Mammary epithelial cell (primary cell): ENCODE results near the gene PI4K2A.

Experiments
- EZH2 ChIP-seq: IDR thresholded peaks from 2 replicates; pipeline ENCODE4 v1.6.1; 2012; ENCODE audit warnings: low read length, inconsistent platforms, borderline replicate concordance
- TF ChIP-seq, protein P1 (sequence below), 2 donors: IDR thresholded peaks in 1 of 2; conservative IDR thresholded peaks in 1 of 2; 2 replicates each; pipeline ENCODE4 v1.5.1; 2011 to 2012; ENCODE audit warnings: inconsistent platforms in 2 of 2, low read length in 2 of 2, mild to moderate bottlenecking in 2 of 2, control low read depth in 1 of 2, low read depth in 1 of 2; ENCODE audit not compliant: insufficient read depth in 1 of 2; ENCODE audit errors: extremely low read depth in 1 of 2

DNA sequence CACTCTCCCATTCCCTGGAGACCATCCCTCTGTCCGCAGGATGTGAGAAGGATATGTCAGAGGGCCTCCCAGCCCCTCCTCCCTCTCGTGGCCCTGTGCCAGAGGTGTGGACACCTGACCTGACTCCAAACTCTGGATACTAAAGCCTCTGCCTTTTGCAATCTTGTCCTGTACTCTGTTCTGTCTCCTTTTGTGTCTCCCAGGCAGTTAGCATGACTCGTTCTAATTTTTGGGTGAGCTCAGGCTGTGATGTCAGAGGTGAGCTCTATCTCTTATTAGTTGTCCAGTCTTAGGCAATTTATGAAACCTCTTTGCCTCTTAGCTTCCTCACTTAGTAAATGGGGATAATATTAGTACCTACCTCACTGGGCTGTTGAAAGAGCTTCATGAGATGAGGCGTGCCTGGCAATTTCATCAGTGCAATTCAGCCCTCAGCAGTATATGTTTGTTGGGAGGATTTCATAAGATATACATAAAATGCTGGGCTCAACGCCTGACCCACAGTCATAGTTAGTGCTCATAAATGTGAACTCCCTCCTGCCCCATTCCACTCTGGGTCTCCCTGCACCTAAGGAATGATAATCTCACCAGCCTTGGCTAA lies 84.0 kb downstream of the PI4K2A start:
- TF ChIP-seq, protein P1, sequence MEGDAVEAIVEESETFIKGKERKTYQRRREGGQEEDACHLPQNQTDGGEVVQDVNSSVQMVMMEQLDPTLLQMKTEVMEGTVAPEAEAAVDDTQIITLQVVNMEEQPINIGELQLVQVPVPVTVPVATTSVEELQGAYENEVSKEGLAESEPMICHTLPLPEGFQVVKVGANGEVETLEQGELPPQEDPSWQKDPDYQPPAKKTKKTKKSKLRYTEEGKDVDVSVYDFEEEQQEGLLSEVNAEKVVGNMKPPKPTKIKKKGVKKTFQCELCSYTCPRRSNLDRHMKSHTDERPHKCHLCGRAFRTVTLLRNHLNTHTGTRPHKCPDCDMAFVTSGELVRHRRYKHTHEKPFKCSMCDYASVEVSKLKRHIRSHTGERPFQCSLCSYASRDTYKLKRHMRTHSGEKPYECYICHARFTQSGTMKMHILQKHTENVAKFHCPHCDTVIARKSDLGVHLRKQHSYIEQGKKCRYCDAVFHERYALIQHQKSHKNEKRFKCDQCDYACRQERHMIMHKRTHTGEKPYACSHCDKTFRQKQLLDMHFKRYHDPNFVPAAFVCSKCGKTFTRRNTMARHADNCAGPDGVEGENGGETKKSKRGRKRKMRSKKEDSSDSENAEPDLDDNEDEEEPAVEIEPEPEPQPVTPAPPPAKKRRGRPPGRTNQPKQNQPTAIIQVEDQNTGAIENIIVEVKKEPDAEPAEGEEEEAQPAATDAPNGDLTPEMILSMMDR (conservative IDR thresholded peaks at IDR 0.05 in 1 of 2, IDR thresholded peaks at IDR 0.05 in 1 of 2; ENCODE audit: extremely low read depth in 1 of 2, insufficient read depth in 1 of 2, low read depth in 1 of 2, low read length in 2 of 2) = no peak
- no peak for TF ChIP-seq EZH2
